ENCODE measurements around the gene JMJD4. TPM values are rescaled to one million over a fixed set of nuclear protein-coding genes. Genes with fewer than 3 reads are reported as not detected.

JMJD4 gene
- total RNA-seq, 2 experiments from 2014 or later: 23.7 to 25.0 TPM

DNA sequence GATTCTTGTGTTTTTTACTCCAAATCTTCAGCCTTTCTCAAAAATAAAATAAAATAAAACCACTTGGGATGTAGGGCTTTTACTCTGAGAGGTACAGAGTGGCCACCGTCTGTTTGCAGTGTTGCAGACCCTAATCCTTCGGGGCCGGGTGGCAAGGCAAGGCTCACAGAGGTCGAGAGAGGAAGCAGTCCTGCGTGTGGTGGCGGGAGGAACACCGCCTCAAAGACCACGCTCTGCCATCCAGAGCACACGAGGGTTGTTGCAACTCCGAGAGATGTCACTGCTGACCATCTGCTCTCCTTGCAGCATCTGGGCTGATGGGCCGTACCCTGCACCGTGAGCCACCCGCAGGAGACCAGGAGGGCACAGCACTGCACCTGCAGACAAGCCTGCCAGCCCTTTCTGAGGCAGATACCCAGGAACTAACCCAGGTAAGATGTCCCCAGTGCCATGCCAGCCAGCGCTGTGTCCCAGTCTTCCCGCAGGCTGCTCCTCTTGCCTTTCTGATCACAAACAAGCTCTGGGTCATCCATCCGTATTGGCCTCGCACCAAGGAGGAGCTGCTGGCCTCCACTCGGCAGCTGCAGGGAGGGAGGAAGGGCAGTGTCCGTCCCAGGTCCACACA, 31.7 kb upstream of the JMJD4 start:
- POLR2A ChIA-PET: interaction anchor here (0.6 to 2.0 kb wide), 13 partner anchors 8 to 374 kb away, joined by 3 to 9 read pairs (median 4); partner anchors contain the start of gene ARF1
- no peak for DNase-seq
- H3K4me3 Mint-ChIP-seq: peak overlapping the region; percentile 66
- no peaks in the 10 kb centered on the region for H3K9me3 Mint-ChIP-seq
- peaks cover 70% of the 10 kb centered on the region for H3K4me1 Mint-ChIP-seq
- peaks cover 74% of the 10 kb centered on the region for H3K36me3 Mint-ChIP-seq (ENCODE audit: low read depth)
- H3K27me3 Mint-ChIP-seq: no peaks in the 10 kb centered on the region
- CTCF ChIA-PET: interaction anchor here (0.6 to 2.3 kb wide), 8 partner anchors 8 to 1357 kb away, joined by 3 to 13 read pairs (median 4); partner anchors contain the start of gene IBA57
- H3K27ac Mint-ChIP-seq: peak overlapping the region; percentile 94

DNA sequence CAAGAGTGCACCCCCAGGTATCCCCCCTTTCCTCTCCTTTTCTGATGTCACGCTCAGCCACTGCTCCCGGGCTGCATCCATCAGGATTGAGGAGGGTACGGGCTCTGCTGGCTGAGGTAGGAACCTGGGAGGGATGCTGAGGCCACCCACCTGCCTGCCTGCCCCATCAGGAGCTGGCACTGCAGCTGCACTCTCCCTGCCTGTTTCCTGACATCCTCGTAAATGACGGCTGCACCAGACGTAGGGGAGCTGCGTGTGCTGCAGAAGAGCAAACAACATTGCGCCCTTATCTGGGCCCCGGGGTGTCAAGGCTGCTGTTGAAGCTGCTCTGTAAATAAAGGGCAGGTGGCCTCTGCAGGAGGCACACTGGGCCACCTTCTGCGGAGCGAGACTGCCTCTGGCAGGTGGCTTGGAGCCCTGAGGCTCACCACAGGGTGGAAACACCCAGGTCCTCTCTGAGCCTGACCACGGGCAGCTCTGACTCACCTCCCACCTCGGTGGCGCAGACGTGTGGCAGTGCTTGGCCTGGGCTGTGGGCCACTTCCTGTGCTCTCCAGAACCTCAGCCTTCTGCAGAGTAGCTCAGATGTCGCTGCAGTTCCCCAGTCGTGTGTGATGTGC, 31.0 kb upstream of the JMJD4 start:
- peak overlapping the region; percentile 66 for H3K4me3 Mint-ChIP-seq
- H3K9me3 Mint-ChIP-seq: no peaks in the 10 kb centered on the region
- no peaks in the 10 kb centered on the region for H3K27me3 Mint-ChIP-seq
- POLR2A ChIA-PET: interaction anchor here (0.7 to 2.0 kb wide), 16 partner anchors 8 to 344 kb away, joined by 3 to 9 read pairs (median 4); partner anchors contain the start of gene ARF1
- H3K36me3 Mint-ChIP-seq (ENCODE audit: low read depth): peaks cover 80% of the 10 kb centered on the region
- peak; percentile 94 for DNase-seq
- peak overlapping the region; percentile 94 for H3K27ac Mint-ChIP-seq
- CTCF ChIA-PET: interaction anchor here (0.6 to 6.1 kb wide), 10 partner anchors 8 to 1356 kb away, joined by 3 to 34 read pairs (median 4); partner anchors contain the start of gene IBA57
- peaks cover 76% of the 10 kb centered on the region for H3K4me1 Mint-ChIP-seq

- H3K27ac Mint-ChIP-seq: peak overlapping the region; percentile 94
- peaks cover 83% of the 10 kb centered on the region for H3K4me1 Mint-ChIP-seq
- no peaks in the 10 kb centered on the region for H3K27me3 Mint-ChIP-seq
- peak overlapping the region; percentile 66 for H3K4me3 Mint-ChIP-seq
- ChIA-PET CTCF (interaction anchor here (0.8 to 6.1 kb wide), 9 partner anchors 9 to 1139 kb away, joined by 3 to 34 read pairs (median 4); partner anchors contain the start of gene IBA57), POLR2A (interaction anchor here (0.7 to 2.0 kb wide), 14 partner anchors 9 to 322 kb away, joined by 3 to 9 read pairs (median 4); partner anchors contain the start of gene ARF1)
- no peaks in the 10 kb centered on the region for H3K9me3 Mint-ChIP-seq
- peaks cover 82% of the 10 kb centered on the region for H3K36me3 Mint-ChIP-seq (ENCODE audit: low read depth)
- DNase-seq: peak; percentile 33
These were observed 30.3 kb upstream of the JMJD4 start for GRCh38 chr1:227765261-227766014.

- POLR2A ChIA-PET: interaction anchor here (1.1 to 1.5 kb wide), 3 partner anchors 24 to 29 kb away, joined by 3 to 5 read pairs (median 4); partner anchors contain the start of genes JMJD4 and SNAP47
- Mint-ChIP-seq H3K27ac (peak overlapping the region; percentile 94), H3K36me3 (ENCODE audit: low read depth) (peaks cover 91% of the 10 kb centered on the region)
These were observed 28.9 kb upstream of the JMJD4 start for GRCh38 chr1:227764019-227764391.

DNA sequence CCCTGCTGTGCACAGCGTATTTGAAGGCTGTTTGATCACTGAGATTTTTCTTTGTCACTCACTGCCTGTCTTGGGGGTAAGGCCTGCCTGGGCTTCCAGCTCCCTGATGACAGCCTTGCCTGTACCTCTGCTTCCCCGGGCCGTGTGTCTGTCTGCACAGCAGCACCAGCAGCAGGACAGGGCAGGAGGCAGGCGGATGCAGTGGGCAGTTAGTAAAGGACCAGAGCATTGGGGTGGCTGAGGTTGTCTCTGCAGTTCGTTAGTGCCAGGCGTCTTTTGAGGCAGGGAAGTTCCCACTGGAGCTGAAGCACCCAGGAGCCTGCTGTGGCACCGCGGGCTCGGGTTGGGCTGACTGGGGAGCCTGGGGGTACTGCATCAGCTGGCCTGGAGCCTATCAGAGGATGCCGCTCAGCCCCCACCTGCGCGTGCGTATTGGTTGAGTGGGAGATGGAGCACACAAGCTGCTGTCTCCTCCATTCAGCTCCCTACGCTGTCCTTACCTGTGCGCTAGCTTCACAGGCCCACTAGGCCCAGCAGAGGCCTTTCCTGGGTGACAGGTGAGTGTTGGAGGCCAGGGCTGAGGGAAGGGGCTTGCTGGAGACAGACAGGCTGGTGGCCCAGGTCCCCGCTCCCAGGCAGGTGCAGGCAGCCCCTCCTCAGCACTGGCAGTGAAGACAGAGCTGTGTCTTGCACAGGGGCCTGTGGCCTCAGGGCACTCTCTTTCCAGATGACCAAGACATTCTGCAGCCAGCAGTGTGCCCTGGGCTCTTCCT, 28.3 kb upstream of the JMJD4 start:
- ChIA-PET CTCF (interaction anchor here (0.8 to 6.1 kb wide), 8 partner anchors 9 to 191 kb away, joined by 3 to 34 read pairs (median 6); no protein-coding TSS in a partner anchor), POLR2A (interaction anchor here (1.0 to 1.5 kb wide), 4 partner anchors 11 to 28 kb away, joined by 3 to 5 read pairs (median 4); partner anchors contain the start of genes JMJD4 and SNAP47)
- no peaks in the 10 kb centered on the region for H3K27me3 Mint-ChIP-seq
- H3K36me3 Mint-ChIP-seq (ENCODE audit: low read depth): peaks cover 91% of the 10 kb centered on the region
- peaks cover 4% of the 10 kb centered on the region for H3K9me3 Mint-ChIP-seq
- H3K27ac Mint-ChIP-seq: peak overlapping the region; percentile 94
- peak overlapping the region; percentile 27 for H3K4me3 Mint-ChIP-seq
- peaks cover 99% of the 10 kb centered on the region for H3K4me1 Mint-ChIP-seq
- no peak for DNase-seq

More at GRCh38 chr1:227764019-227764391, 28.9 kb upstream of the JMJD4 start:
- Mint-ChIP-seq H3K4me3 (no peak overlapping the region), H3K9me3 (peaks cover 2% of the 10 kb centered on the region), H3K4me1 (peaks cover 97% of the 10 kb centered on the region), H3K27me3 (no peaks in the 10 kb centered on the region)
- CTCF ChIA-PET: interaction anchor here (0.8 to 6.1 kb wide), 5 partner anchors 9 to 189 kb away, joined by 3 to 34 read pairs (median 11); no protein-coding TSS in a partner anchor
- DNase-seq: no peak

DNA sequence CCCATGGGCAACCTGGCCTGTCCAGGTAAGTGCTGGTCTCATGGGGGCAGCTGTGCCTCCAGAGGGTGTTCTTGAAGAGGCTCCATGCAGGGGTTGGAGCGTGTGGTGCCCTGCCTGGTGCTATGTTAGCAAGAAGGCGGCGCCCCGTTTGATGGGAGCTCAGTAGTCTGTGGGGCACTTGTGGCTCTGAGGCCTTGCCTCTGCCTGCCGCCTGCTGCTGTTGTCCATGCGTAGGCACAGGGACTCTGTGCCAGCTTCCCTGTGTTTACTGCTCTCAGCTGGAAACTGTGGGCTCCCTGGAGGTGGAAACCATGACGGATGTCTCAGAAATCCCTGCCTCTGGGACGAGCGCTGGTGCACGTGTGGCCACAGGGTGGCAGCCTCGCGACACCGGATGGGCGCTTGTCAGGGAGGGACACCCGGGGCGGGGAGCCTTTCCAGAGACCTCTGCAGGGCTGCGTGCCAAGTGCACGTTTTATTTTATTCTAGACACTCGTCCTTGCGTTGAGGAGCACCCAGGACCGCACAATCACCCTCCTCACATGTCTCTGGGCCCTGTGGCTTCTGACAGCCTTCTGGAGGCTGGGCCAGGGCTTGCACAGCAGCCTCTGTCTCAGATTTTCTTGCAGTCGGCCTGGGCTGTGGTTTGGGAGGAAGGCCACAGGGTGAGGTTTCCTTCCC, 27.3 kb upstream of the JMJD4 start:
- Mint-ChIP-seq H3K4me1 (peaks cover 99% of the 10 kb centered on the region), H3K27ac (peak overlapping the region; percentile 94), H3K27me3 (no peaks in the 10 kb centered on the region), H3K4me3 (peak overlapping the region; percentile 46), H3K36me3 (ENCODE audit: low read depth) (peaks cover 91% of the 10 kb centered on the region), H3K9me3 (peaks cover 5% of the 10 kb centered on the region)
- peak; percentile 95 for DNase-seq
- ChIA-PET POLR2A (interaction anchor here (0.7 to 1.9 kb wide), 8 partner anchors 12 to 404 kb away, joined by 3 to 6 read pairs (median 4); partner anchors contain the start of genes ARF1, JMJD4 and SNAP47), CTCF (interaction anchor here (0.7 to 6.1 kb wide), 16 partner anchors 8 to 1346 kb away, joined by 3 to 34 read pairs (median 3); partner anchors contain the start of genes JMJD4, SNAP47 and WNT9A)

- DNase-seq: no peak
- ChIA-PET CTCF (interaction anchor here (0.7 to 6.1 kb wide), 11 partner anchors 11 to 369 kb away, joined by 3 to 34 read pairs (median 3); partner anchors contain the start of genes JMJD4, SNAP47 and WNT9A), POLR2A (interaction anchor here (0.7 to 1.9 kb wide), 5 partner anchors 12 to 405 kb away, joined by 3 to 6 read pairs (median 4); partner anchors contain the start of gene ARF1)
- H3K36me3 Mint-ChIP-seq (ENCODE audit: low read depth): peaks cover 91% of the 10 kb centered on the region
- H3K4me3 Mint-ChIP-seq: no peak overlapping the region
- peak overlapping the region; percentile 94 for H3K27ac Mint-ChIP-seq
- no peaks in the 10 kb centered on the region for H3K27me3 Mint-ChIP-seq
- H3K4me1 Mint-ChIP-seq: peaks cover 99% of the 10 kb centered on the region
- H3K9me3 Mint-ChIP-seq: peaks cover 5% of the 10 kb centered on the region
These were observed 26.6 kb upstream of the JMJD4 start for GRCh38 chr1:227761621-227762230.

DNA sequence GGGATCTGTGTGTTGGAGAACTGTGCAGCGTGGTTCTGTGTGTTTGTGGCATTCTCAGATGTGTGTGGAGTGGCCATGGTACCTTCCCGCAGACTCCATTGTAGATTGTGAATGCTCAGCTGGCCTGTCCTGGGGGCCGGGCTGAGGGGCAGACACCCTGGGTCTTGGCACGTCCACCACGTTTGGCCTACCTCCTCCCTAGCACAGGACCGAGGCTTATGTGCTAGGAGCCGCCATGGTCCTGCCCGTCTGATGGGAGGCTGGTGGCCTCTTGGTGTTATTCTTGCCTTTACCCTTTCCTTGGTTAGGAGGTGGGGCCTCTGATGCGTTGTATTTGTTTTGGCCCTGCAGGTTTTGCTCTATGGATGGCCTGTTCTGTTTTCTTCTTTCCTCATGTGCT, 25.3 kb upstream of the JMJD4 start:
- ChIA-PET POLR2A (interaction anchor here (0.9 kb wide), 1 partner anchor 706 kb away, joined by 3 read pairs; no protein-coding TSS in a partner anchor), CTCF (interaction anchor here (6.1 kb wide), 1 partner anchor 193 kb away, joined by 34 read pairs; no protein-coding TSS in a partner anchor)
- DNase-seq: no peak

GRCh38 chr1:227759341-227760300, 24.5 kb upstream of the JMJD4 start:
- Mint-ChIP-seq H3K9me3 (peaks cover 5% of the 10 kb centered on the region), H3K36me3 (ENCODE audit: low read depth) (peaks cover 89% of the 10 kb centered on the region), H3K27ac (peak overlapping the region; percentile 75), H3K4me1 (peaks cover 91% of the 10 kb centered on the region), H3K4me3 (no peak overlapping the region), H3K27me3 (no peaks in the 10 kb centered on the region)
- CTCF ChIA-PET: interaction anchor here (0.7 kb wide), 2 partner anchors 192 to 194 kb away, joined by 3 read pairs; no protein-coding TSS in a partner anchor
- DNase-seq: no peak
- POLR2A ChIA-PET: interaction anchor here (0.7 to 0.9 kb wide), 3 partner anchors 9 to 706 kb away, joined by 3 read pairs; no protein-coding TSS in a partner anchor

More for the DNA sequence above, 25.3 kb upstream of the JMJD4 start:
- H3K27ac Mint-ChIP-seq: peak overlapping the region; percentile 75
- peaks cover 91% of the 10 kb centered on the region for H3K36me3 Mint-ChIP-seq (ENCODE audit: low read depth)
- peaks cover 5% of the 10 kb centered on the region for H3K9me3 Mint-ChIP-seq
- peaks cover 95% of the 10 kb centered on the region for H3K4me1 Mint-ChIP-seq
- no peak overlapping the region for H3K4me3 Mint-ChIP-seq
- H3K27me3 Mint-ChIP-seq: no peaks in the 10 kb centered on the region

DNA sequence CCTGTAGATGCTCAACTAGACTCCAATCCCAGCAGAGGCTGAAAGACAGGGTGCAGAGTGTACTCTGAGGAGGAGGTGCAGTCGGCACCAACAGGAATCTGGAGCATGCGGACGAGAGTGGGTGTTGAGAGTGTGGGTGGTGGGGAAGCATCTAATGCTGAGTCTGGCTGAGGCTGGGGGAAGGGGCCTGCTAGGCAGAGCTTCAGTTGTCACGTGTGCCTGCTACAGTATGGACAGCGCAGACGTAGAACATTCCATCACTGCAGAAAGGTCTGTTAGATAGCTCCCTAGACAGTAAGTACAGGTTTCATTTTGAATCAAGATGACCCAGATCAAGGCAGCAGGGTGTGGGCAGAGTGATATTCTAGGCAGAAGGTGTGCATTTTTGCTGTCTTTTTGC, 23.3 kb upstream of the JMJD4 start:
- ChIA-PET CTCF (interaction anchor here (0.8 to 1.1 kb wide), 3 partner anchors 22 to 345 kb away, joined by 3 to 5 read pairs (median 5); partner anchors contain the start of gene C1orf35), POLR2A (interaction anchor here (0.6 to 1.7 kb wide), 6 partner anchors 9 to 340 kb away, joined by 3 to 9 read pairs (median 4); partner anchors contain the start of genes ARF1, JMJD4 and SNAP47)
- Mint-ChIP-seq H3K9me3 (peaks cover 5% of the 10 kb centered on the region), H3K27ac (peak overlapping the region; percentile 86), H3K36me3 (ENCODE audit: low read depth) (peaks cover 86% of the 10 kb centered on the region), H3K4me1 (peaks cover 90% of the 10 kb centered on the region), H3K4me3 (peak overlapping the region; percentile 45), H3K27me3 (no peaks in the 10 kb centered on the region)
- DNase-seq: peak; percentile 36

Measured in activated CD4-positive, alpha-beta memory T cell treated with anti-CD3 and anti-CD28 coated beads, Interleukin-2, amount 10 ng/mL, durations not matched to agents 7 days and 5 days (primary cell).